Right lobe of liver (tissue), 4 donors: ENCODE measurements around the gene DVL3.

Experiments used
- CTCF ChIP-seq, 4 donors: fragments of 200-600 bp in 3 of 4; fragments of 450-650 bp in 1 of 4; IDR thresholded peaks; one replicate each; pipeline versions ENCODE4 v1.5.1 to v1.8.0; 2016 to 2022; ENCODE audit warnings: antibody characterized with exemption in 4 of 4, mild to moderate bottlenecking in 2 of 4
- POLR2A ChIP-seq: fragments of 450-650 bp; IDR thresholded peaks from one replicate; pipeline ENCODE4 v1.6.1; 2017; ENCODE audit warnings: antibody characterized with exemption, mild to moderate bottlenecking
- donor health status: DM: no; HTN: no; CAD: no.
- donor health status: DM: no; HTN: no; CAD: no.
- donor health status: DM: no; HTN: yes; CAD: no.

GRCh38 chr3:184177331-184177731, 22.2 kb downstream of the DVL3 start:
- TF ChIP-seq POLR2A (no peak), CTCF (IDR thresholded peaks at IDR 0.05) (no peak)
